ENCODE data around the gene DNAH2. TPM values are rescaled to one million over a fixed set of nuclear protein-coding genes. Genes with fewer than 3 reads are reported as not detected.

The DNAH2 gene
- total and polyA plus RNA-seq, 9 of the 15 experiments (the other 6 are each of a cell fraction or from before 2014, with no cell fraction given): 0.03 TPM; not detected in 8

- peak; percentile 86 for TF ChIP-seq ZNF407 (IDR thresholded peaks at IDR 0.05; ENCODE audit: low read depth)
- TF ChIP-seq PCBP1 (IDR thresholded peaks at IDR 0.05; ENCODE audit: low read depth, low read length, poor library complexity, severe bottlenecking): no peak
- peak; percentile 95 for TF ChIP-seq ETS1 (conservative IDR thresholded peaks at IDR 0.05; ENCODE audit: control insufficient read depth, low read depth, low read length)
- no peak for TF ChIP-seq CHAMP1 (IDR thresholded peaks at IDR 0.05)
- TF ChIP-seq MLX (CRISPR knock-in tag; conservative IDR thresholded peaks at IDR 0.05): no peak
- TF ChIP-seq ZC3H8 (IDR thresholded peaks at IDR 0.05): no peak
- TF ChIP-seq FOXJ3 (CRISPR knock-in tag; IDR thresholded peaks at IDR 0.05): no peak
- TF ChIP-seq ESRRB (CRISPR knock-in tag; IDR thresholded peaks at IDR 0.05; ENCODE audit: borderline replicate concordance): no peak
- no peak; the same call in 1 of the 2 replicates for TF ChIP-seq ZBTB9 (CRISPR knock-in tag; IDR thresholded peaks at IDR 0.05)
- no peak for TF ChIP-seq KDM4B (IDR thresholded peaks at IDR 0.05; ENCODE audit: borderline replicate concordance in 2 of 2, low read depth in 1 of 2)
- TF ChIP-seq TBL1XR1 (IDR thresholded peaks at IDR 0.05; ENCODE audit: low read length in 2 of 2): no peak
Measured at GRCh38 chr17:7856811-7857712, 139.5 kb downstream of the DNAH2 start, which contains the start of gene NAA38 (continued).

Measured in K562 (cell line).